Neural crest cell (in vitro differentiated cells): ENCODE measurements around the gene PRDM12. TPM values are rescaled to one million over a fixed set of nuclear protein-coding genes. Genes with fewer than 3 reads are reported as not detected.

Experiments
- DNase-seq: peaks from one replicate; pipeline ENCODE4 v3.0.0; 2021; ENCODE audit warnings: low read depth, mixed read lengths, low spot score
- H3K27ac Mint-ChIP-seq: one replicate; pipeline ENCODE4 v1.8.0; 2021; ENCODE audit warnings: mild to moderate bottlenecking, mixed read lengths; ENCODE audit not compliant: unreplicated experiment
- H3K27me3 Mint-ChIP-seq: 2 replicates; pipeline ENCODE4 v1.8.0; 2021; ENCODE audit warnings: low read depth, mild to moderate bottlenecking, mixed read lengths
- H3K36me3 Mint-ChIP-seq: 2 replicates; pipeline ENCODE4 v1.8.0; 2021; ENCODE audit warnings: low read depth, mild to moderate bottlenecking, mixed read lengths
- H3K4me1 Mint-ChIP-seq: 2 replicates; pipeline ENCODE4 v1.8.0; 2021; ENCODE audit warnings: mixed read lengths
- H3K4me3 Mint-ChIP-seq: one replicate; pipeline ENCODE4 v1.8.0; 2021; ENCODE audit warnings: mild to moderate bottlenecking, mixed read lengths
- H3K9me3 Mint-ChIP-seq: 2 replicates; pipeline ENCODE4 v1.8.0; 2021; ENCODE audit warnings: mixed read lengths
- CTCF ChIP-seq: fragments of 200-600 bp; sonication (generic); conservative IDR thresholded peaks from 2 replicates; pipeline ENCODE4 v1.5.0; 2021; ENCODE audit warnings: antibody characterized with exemption, mild to moderate bottlenecking
- total RNA-seq: library from RNA; stranded (reverse); gene quantifications from 2 replicates; pipeline ENCODE4 v1.2.1, GENCODE V29; 2021

The PRDM12 gene
- total RNA-seq, 1 donor from 2014 or later, result 2.2 TPM

- H3K27ac Mint-ChIP-seq, result no peak overlapping the region
- peaks cover 3% of the 10 kb centered on the region for H3K27me3 Mint-ChIP-seq
- peak overlapping the region; percentile 16 for H3K4me3 Mint-ChIP-seq
- DNase-seq, result no peak
- H3K36me3 Mint-ChIP-seq, result no peaks in the 10 kb centered on the region
- TF ChIP-seq CTCF, result no peak
- H3K4me1 Mint-ChIP-seq, result peaks cover 39% of the 10 kb centered on the region
- no peaks in the 10 kb centered on the region for H3K9me3 Mint-ChIP-seq
Observed at GRCh38 chr9:130689937-130690700, 25.7 kb downstream of the PRDM12 start.

DNA sequence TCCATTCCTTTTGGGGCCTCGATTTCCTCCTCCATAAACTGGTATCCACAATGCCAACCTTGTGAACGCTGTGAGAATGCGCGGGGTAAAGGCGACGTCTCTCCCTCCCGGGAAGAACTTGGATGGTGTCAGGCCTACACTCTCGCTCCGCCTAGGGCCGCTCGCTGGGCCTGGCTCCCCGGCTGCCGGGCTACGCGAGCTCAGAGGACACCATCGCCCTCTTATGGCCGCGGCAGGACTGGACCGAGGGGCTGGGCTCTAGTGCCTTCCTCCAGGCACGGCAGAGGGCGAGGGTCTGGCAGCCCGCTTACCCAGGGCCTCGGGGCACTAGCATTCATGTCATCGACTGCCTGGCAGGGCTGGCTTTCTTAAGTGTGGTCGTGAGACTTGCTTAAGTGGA, 27.9 kb downstream of the PRDM12 start:
- H3K36me3 Mint-ChIP-seq, result peaks cover 12% of the 10 kb centered on the region
- peaks cover 57% of the 10 kb centered on the region for H3K4me1 Mint-ChIP-seq
- DNase-seq, result peak; percentile 76
- H3K4me3 Mint-ChIP-seq, result peak overlapping the region; percentile 90
- peaks cover 3% of the 10 kb centered on the region for H3K27me3 Mint-ChIP-seq
- peak; percentile 68 for TF ChIP-seq CTCF
- no peaks in the 10 kb centered on the region for H3K9me3 Mint-ChIP-seq
- H3K27ac Mint-ChIP-seq, result peak overlapping the region; percentile 79

DNA sequence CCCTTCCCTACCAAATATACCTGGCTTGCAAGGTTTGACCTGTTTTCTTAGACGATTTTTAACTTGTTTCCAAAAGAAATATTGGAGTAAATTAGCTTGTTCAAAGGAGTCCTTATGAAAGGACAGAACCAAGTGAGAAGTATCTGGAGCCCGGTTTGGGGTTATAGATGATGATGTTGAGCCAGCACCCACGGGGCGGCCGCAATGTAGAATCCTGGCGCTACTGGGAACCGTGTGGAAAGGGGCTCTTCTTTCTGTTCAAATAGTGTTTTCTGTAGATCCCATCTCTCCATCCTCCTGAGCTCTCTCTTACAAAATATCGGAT, 28.7 kb downstream of the PRDM12 start:
- Mint-ChIP-seq H3K27ac (peak overlapping the region; percentile 82), H3K9me3 (no peaks in the 10 kb centered on the region), H3K27me3 (no peaks in the 10 kb centered on the region), H3K36me3 (peaks cover 14% of the 10 kb centered on the region), H3K4me1 (peaks cover 58% of the 10 kb centered on the region), H3K4me3 (peak overlapping the region; percentile 94)
- DNase-seq, result no peak
- TF ChIP-seq CTCF, result no peak

- peak; percentile 84 for DNase-seq
Observed at GRCh38 chr9:130693426-130694191, 29.2 kb downstream of the PRDM12 start, which contains the start of gene EXOSC2. Gene EXOSC2, plus strand, starts transcription at chr9:130693780. Its CDS starts 12 bp downstream, at chr9:130693792.

GRCh38 chr9:130694205-130694604, 29.8 kb downstream of the PRDM12 start:
- H3K27ac Mint-ChIP-seq, result peak overlapping the region; percentile 87
- H3K4me1 Mint-ChIP-seq, result peaks cover 58% of the 10 kb centered on the region
- no peaks in the 10 kb centered on the region for H3K27me3 Mint-ChIP-seq
- TF ChIP-seq CTCF, result no peak
- peaks cover 21% of the 10 kb centered on the region for H3K36me3 Mint-ChIP-seq
- H3K4me3 Mint-ChIP-seq, result peak overlapping the region; percentile 94
- DNase-seq, result no peak
- no peaks in the 10 kb centered on the region for H3K9me3 Mint-ChIP-seq

More at GRCh38 chr9:130693426-130694191, 29.2 kb downstream of the PRDM12 start, which contains the start of gene EXOSC2:
- Mint-ChIP-seq H3K4me1 (peaks cover 58% of the 10 kb centered on the region), H3K27me3 (no peaks in the 10 kb centered on the region), H3K36me3 (peaks cover 15% of the 10 kb centered on the region), H3K27ac (peak within 1 kb of the TSS; percentile 87), H3K4me3 (peak within 1 kb of the TSS; percentile 94), H3K9me3 (no peaks in the 10 kb centered on the region)
- TF ChIP-seq CTCF, result no peak
